KMS-11 (cell line): ENCODE measurements around the gene FEM1B.
A peak's percentile ranks its signal among the peaks of the same experiment; 100 is the strongest.

ENCODE experiments used
- H2AFZ ChIP-seq: fragments of 200-600 bp; sonication (generic); 2 replicates; pipeline ENCODE4 v1.6.1; 2016; ENCODE audit warnings: antibody characterized with exemption, mixed run types, low read depth
- H3K27ac ChIP-seq: fragments of 200-600 bp; sonication (generic); 2 replicates; pipeline ENCODE4 v1.6.1; 2016; ENCODE audit warnings: mild to moderate bottlenecking, mixed run types
- H3K27me3 ChIP-seq: fragments of 200-600 bp; sonication (generic); 2 replicates; pipeline ENCODE4 v1.6.1; 2017; ENCODE audit warnings: mild to moderate bottlenecking, low read depth, mixed run types, moderate library complexity; ENCODE audit not compliant: insufficient read depth
- H3K36me3 ChIP-seq: fragments of 200-600 bp; sonication (generic); 2 replicates; pipeline ENCODE4 v1.6.1; 2017; ENCODE audit warnings: mild to moderate bottlenecking, mixed run types; ENCODE audit not compliant: insufficient read depth
- H3K4me1 ChIP-seq: fragments of 200-600 bp; sonication (generic); 2 replicates; pipeline ENCODE4 v1.6.1; 2016; ENCODE audit warnings: mild to moderate bottlenecking, low read depth, mixed run types; ENCODE audit not compliant: poor library complexity, severe bottlenecking
- H3K4me2 ChIP-seq: fragments of 200-600 bp; sonication (generic); 2 replicates; pipeline ENCODE4 v1.7.0; 2016; ENCODE audit warnings: mild to moderate bottlenecking, mixed run types
- H3K4me3 ChIP-seq: fragments of 200-600 bp; sonication (generic); IDR thresholded peaks from 2 replicates; pipeline ENCODE4 v1.6.1; 2017; ENCODE audit warnings: low read depth, low read length, mixed read lengths; ENCODE audit not compliant: insufficient read depth
- H3K79me2 ChIP-seq: fragments of 200-600 bp; sonication (generic); 2 replicates; pipeline ENCODE4 v1.6.1; 2016; ENCODE audit warnings: low read depth, mixed run types; ENCODE audit not compliant: insufficient read depth
- H3K9ac ChIP-seq: fragments of 200-600 bp; sonication (generic); 2 replicates; pipeline ENCODE4 v1.6.1; 2016; ENCODE audit warnings: mild to moderate bottlenecking, mixed run types
- H4K20me1 ChIP-seq: fragments of 200-600 bp; sonication (generic); 2 replicates; pipeline ENCODE4 v1.6.1; 2016; ENCODE audit warnings: mild to moderate bottlenecking, mixed run types; ENCODE audit not compliant: insufficient read depth
- TF ChIP-seq, protein P1 (sequence below): fragments of 200-600 bp; sonication (generic); conservative IDR thresholded peaks from 2 replicates; pipeline ENCODE4 v1.6.1; 2017; ENCODE audit warnings: low read depth, mild to moderate bottlenecking, antibody characterized with exemption, low read length, moderate library complexity, mixed read lengths

FEM1B gene

DNA sequence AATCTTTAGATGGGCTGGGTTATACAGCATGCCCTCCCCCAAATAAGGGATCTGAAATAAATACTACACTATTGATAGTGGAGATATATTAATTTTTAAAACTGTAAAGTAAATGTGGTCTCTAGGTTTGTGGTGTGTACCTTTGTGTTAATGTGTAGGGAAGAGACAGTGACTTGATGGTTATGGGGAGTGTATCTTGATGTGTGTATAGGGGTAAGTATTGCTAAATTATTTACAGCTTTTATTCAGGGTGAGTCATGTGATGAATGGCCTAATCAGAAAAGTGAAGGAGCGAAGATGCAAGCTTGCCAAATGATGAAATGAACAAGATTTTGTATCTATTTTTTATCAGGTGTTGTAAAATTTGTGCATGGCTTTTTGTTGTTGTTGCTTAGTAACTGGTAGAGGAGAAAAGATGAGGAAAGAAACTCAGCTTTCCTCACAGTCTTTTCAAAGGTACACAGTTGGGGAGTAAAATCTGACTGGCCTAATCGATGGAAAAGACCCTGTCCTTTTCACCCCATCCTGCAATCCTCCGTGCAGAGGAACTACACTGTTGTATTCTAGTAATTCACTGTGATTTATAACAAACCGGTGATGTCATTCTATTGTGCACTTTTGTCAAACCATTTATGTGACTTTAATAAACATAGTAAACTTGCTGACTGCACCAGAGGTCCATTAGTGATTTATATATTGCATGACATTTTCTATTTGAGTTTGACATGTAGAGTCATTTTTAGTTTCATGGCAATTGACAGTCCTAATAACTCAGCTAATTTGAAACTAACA, 17.7 kb downstream of the FEM1B start:
- H3K4me2 ChIP-seq: no peak overlapping the region
- H2AFZ ChIP-seq: no peak overlapping the region
- no peaks in the 10 kb centered on the region for H3K36me3 ChIP-seq
- H3K9ac ChIP-seq: no peak overlapping the region
- H3K79me2 ChIP-seq: peaks cover 51% of the 10 kb centered on the region; the same call in 1 of the 2 replicates
- H3K4me3 ChIP-seq: no peak overlapping the region
- TF ChIP-seq, protein P1, sequence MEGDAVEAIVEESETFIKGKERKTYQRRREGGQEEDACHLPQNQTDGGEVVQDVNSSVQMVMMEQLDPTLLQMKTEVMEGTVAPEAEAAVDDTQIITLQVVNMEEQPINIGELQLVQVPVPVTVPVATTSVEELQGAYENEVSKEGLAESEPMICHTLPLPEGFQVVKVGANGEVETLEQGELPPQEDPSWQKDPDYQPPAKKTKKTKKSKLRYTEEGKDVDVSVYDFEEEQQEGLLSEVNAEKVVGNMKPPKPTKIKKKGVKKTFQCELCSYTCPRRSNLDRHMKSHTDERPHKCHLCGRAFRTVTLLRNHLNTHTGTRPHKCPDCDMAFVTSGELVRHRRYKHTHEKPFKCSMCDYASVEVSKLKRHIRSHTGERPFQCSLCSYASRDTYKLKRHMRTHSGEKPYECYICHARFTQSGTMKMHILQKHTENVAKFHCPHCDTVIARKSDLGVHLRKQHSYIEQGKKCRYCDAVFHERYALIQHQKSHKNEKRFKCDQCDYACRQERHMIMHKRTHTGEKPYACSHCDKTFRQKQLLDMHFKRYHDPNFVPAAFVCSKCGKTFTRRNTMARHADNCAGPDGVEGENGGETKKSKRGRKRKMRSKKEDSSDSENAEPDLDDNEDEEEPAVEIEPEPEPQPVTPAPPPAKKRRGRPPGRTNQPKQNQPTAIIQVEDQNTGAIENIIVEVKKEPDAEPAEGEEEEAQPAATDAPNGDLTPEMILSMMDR: no peak
- no peaks in the 10 kb centered on the region for H3K27me3 ChIP-seq
- H3K4me1 ChIP-seq: peaks cover 88% of the 10 kb centered on the region
- H4K20me1 ChIP-seq: no peaks in the 10 kb centered on the region
- no peak overlapping the region for H3K27ac ChIP-seq

DNA sequence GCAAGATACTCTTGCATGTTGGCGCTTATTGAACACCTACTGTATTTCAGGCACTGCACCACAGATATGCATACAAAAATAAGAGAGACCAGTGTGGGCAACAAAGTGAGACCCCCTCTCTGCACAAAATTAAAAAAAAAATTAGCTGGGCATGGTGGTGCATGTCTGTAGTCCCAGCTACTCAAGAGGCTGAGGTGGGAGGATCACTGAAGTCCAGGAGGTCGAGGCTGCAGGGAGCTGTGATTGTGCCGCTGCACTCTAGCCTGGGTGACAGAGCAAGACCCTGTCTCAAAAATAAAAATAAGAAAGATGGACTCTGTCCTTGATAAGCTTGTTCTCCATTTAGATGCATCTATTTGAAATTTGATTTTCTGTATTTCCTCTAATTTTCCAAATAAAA, 20.8 kb downstream of the FEM1B start:
- peak overlapping the region; percentile 98 for H3K27ac ChIP-seq
- TF ChIP-seq, protein P1: no peak
- peaks cover 33% of the 10 kb centered on the region; the same call in 1 of the 2 replicates for H3K79me2 ChIP-seq
- H3K4me1 ChIP-seq: peaks cover 75% of the 10 kb centered on the region
- no peaks in the 10 kb centered on the region for H4K20me1 ChIP-seq
- H3K27me3 ChIP-seq: no peaks in the 10 kb centered on the region
- peak overlapping the region; percentile 87 for H3K4me2 ChIP-seq
- H2AFZ ChIP-seq: no peak overlapping the region
- no peaks in the 10 kb centered on the region for H3K36me3 ChIP-seq
- H3K4me3 ChIP-seq: no peak overlapping the region
- peak overlapping the region; percentile 70; the same call in 1 of the 2 replicates for H3K9ac ChIP-seq

GRCh38 chr15:68298882-68299381, 21.4 kb downstream of the FEM1B start:
- H3K9ac ChIP-seq: peak overlapping the region; percentile 70
- no peaks in the 10 kb centered on the region for H3K27me3 ChIP-seq
- no peaks in the 10 kb centered on the region for H4K20me1 ChIP-seq
- H3K27ac ChIP-seq: peak overlapping the region; percentile 98
- TF ChIP-seq, protein P1: no peak
- no peak overlapping the region for H3K4me3 ChIP-seq
- peaks cover 27% of the 10 kb centered on the region; the same call in 1 of the 2 replicates for H3K79me2 ChIP-seq
- peak overlapping the region; percentile 87 for H3K4me2 ChIP-seq
- peak overlapping the region; percentile 38; the same call in 1 of the 2 replicates for H2AFZ ChIP-seq
- no peaks in the 10 kb centered on the region for H3K36me3 ChIP-seq
- peaks cover 73% of the 10 kb centered on the region for H3K4me1 ChIP-seq

DNA sequence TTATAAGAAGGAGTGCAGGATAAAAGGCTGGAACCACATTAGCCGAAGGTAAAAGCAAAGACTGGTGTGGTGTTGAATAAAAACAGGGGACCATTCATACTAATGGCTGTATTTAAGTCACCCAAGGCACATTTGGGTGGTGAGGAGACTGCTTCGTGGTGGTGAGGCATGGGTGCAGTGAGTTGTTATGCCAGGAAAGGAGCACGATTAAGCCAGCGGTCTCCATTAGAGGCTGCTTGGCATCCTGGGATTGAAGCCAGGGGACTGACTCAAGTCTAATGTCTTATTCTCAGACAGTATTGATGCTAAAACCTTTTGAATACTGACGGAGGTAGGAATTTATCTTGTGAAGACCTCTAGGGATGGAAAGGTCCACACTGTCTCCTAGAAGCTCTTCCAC, 21.9 kb downstream of the FEM1B start:
- H3K79me2 ChIP-seq: peaks cover 24% of the 10 kb centered on the region; the same call in 1 of the 2 replicates
- no peaks in the 10 kb centered on the region for H3K27me3 ChIP-seq
- H3K4me1 ChIP-seq: peaks cover 70% of the 10 kb centered on the region
- peak overlapping the region; percentile 98 for H3K27ac ChIP-seq
- H4K20me1 ChIP-seq: no peaks in the 10 kb centered on the region
- TF ChIP-seq, protein P1: no peak
- no peaks in the 10 kb centered on the region for H3K36me3 ChIP-seq
- H2AFZ ChIP-seq: peak overlapping the region; percentile 38; the same call in 1 of the 2 replicates
- no peak overlapping the region for H3K4me3 ChIP-seq
- peak overlapping the region; percentile 70 for H3K9ac ChIP-seq
- H3K4me2 ChIP-seq: peak overlapping the region; percentile 87
